T-cell (primary cell): ENCODE results near the gene CTNNA3. TPM values are rescaled to one million over a fixed set of nuclear protein-coding genes. Genes with fewer than 3 reads are reported as not detected.

ENCODE experiments used
- ATAC-seq, 4 experiments: fragments of 200-7000 bp in 3 of 4; fragments of 150-1000 bp in 1 of 4; cut with Tn5 transposase; replicated peaks in 1 of 4; 1 replicate in 3 of 4; 2 replicates in 1 of 4; pipeline ENCODE4 v1.10.0; 2021; ENCODE audit warnings: moderate library complexity in 3 of 4, mild to moderate bottlenecking in 2 of 4, moderate number of reproducible peaks in 1 of 4
- CTCF ChIA-PET, 2 donors: fragments of 300-600 bp; sonication (Branson Sonifier 250); formaldehyde crosslinking; loops; one replicate each; lab custom pipeline; 2022; ENCODE audit warnings: antibody characterized with exemption in 2 of 2; lab: Charles Lee
- POLR2A ChIA-PET, 2 donors: fragments of 300-600 bp; sonication (Branson Sonifier 250); formaldehyde crosslinking; loops; one replicate each; lab custom pipeline; 2022; ENCODE audit warnings: antibody characterized with exemption in 2 of 2; lab: Charles Lee
- DNase-seq, 35 experiments: peaks; one replicate each; pipeline versions ENCODE4 v3.0.0 to v3.0.0-alpha.2; 2013 to 2023
- H3K27ac ChIP-seq: one replicate; pipeline ENCODE4 v1.5.1; 2013; ENCODE audit warnings: low read length
- H3K27me3 ChIP-seq, 2 experiments: replicated peaks in 1 of 2; 1 replicate in 1 of 2; 2 replicates in 1 of 2; pipeline versions ENCODE4 v1.6.1 to v1.7.0; 2013; ENCODE audit warnings: low read length in 1 of 2, mixed read lengths in 1 of 2; ENCODE audit not compliant: control insufficient read depth in 2 of 2, insufficient read depth in 2 of 2; ENCODE audit errors: extremely low read depth in 1 of 2
- H3K36me3 ChIP-seq, 2 donors: 1 replicate in 1 of 2; 2 replicates in 1 of 2; pipeline versions ENCODE4 v1.6.1 to v1.7.0; 2013; ENCODE audit warnings: low read length in 1 of 2; ENCODE audit not compliant: control insufficient read depth in 2 of 2, insufficient read depth in 1 of 2; ENCODE audit errors: extremely low read depth in 1 of 2
- H3K4me1 ChIP-seq, 2 experiments: 1 replicate in 1 of 2; 2 replicates in 1 of 2; pipeline versions ENCODE4 v1.6.1 to v1.7.0; 2013; ENCODE audit warnings: low read length in 2 of 2, mixed read lengths in 1 of 2; ENCODE audit not compliant: insufficient read depth in 2 of 2, control insufficient read depth in 1 of 2; ENCODE audit errors: extremely low read depth in 1 of 2
- H3K4me3 ChIP-seq, 2 donors: 1 replicate in 1 of 2; 2 replicates in 1 of 2; pipeline versions ENCODE4 v1.5.1 to v1.7.0; 2013; ENCODE audit warnings: mild to moderate bottlenecking in 2 of 2, low read length in 1 of 2, moderate library complexity in 1 of 2; ENCODE audit not compliant: control insufficient read depth in 1 of 2; ENCODE audit errors: extremely low read depth in 1 of 2
- H3K9me3 ChIP-seq: 2 replicates; pipeline ENCODE4 v1.7.0; 2013
- H3K27ac Mint-ChIP-seq, 2 donors: one replicate each; pipeline ENCODE4 v1.8.0; 2020 to 2021; ENCODE audit warnings: mild to moderate bottlenecking in 2 of 2, mixed read lengths in 2 of 2
- H3K27me3 Mint-ChIP-seq, 2 donors: one replicate each; pipeline ENCODE4 v1.8.0; 2021 to 2022; ENCODE audit warnings: mixed read lengths in 2 of 2
- H3K36me3 Mint-ChIP-seq: one replicate; pipeline ENCODE4 v1.8.0; 2021; ENCODE audit warnings: mixed read lengths
- H3K4me1 Mint-ChIP-seq, 3 donors: one replicate each; pipeline ENCODE4 v1.8.0; 2020 to 2022; ENCODE audit warnings: mixed read lengths in 3 of 3, mild to moderate bottlenecking in 1 of 3
- H3K4me3 Mint-ChIP-seq, 3 donors: one replicate each; pipeline ENCODE4 v1.8.0; 2020 to 2022; ENCODE audit warnings: mild to moderate bottlenecking in 3 of 3, mixed read lengths in 3 of 3, moderate library complexity in 3 of 3
- H3K9me3 Mint-ChIP-seq, 3 donors: one replicate each; pipeline ENCODE4 v1.8.0; 2020 to 2022; ENCODE audit warnings: mixed read lengths in 3 of 3
- WGBS: methylation state at CpG from one replicate; pipeline ENCODE4 v1.1.5; 2013; ENCODE audit warnings: missing lambda C conversion rate; ENCODE audit not compliant: insufficient coverage; 5-methylcytosine and 5-hydroxymethylcytosine counted together
- total RNA-seq, 35 experiments: library from RNA in 6 of 35; stranded (reverse) in 6 of 35; fragments of 120-200 nt in 1 of 35; gene quantifications; one replicate each; pipeline versions ENCODE4 v1.2.1 to v1.2.4 and lab custom pipeline; 2013 to 2026

The CTNNA3 gene
- total RNA-seq, 5 donors from 2014 or later (not counting 1 experiment from before 2014, with no cell fraction given), result 0.88 TPM; not detected in 4

GRCh38 chr10:67050415-67050814 lies 645.6 kb downstream of the CTNNA3 start:
- no peak overlapping the region for H3K27ac Mint-ChIP-seq
- no peaks in the 10 kb centered on the region for H3K9me3 ChIP-seq
- H3K4me1 Mint-ChIP-seq, result no peaks in the 10 kb centered on the region
- no peak overlapping the region for H3K27ac ChIP-seq
- H3K27me3 ChIP-seq, result no peaks in the 10 kb centered on the region
- no peak overlapping the region for H3K4me3 Mint-ChIP-seq
- peaks cover 3 to 6% (median 5%) of the 10 kb centered on the region in 3 donors for H3K9me3 Mint-ChIP-seq
- DNase-seq, result no peak
- WGBS, result 65% methylated on average over 2 of the region's 5 CpGs
- ATAC-seq, result no peak
- no peak overlapping the region for H3K4me3 ChIP-seq
- no peaks in the 10 kb centered on the region for H3K4me1 ChIP-seq
- H3K36me3 Mint-ChIP-seq, result no peaks in the 10 kb centered on the region
- ChIA-PET POLR2A (no interaction called here), CTCF (no interaction called here)
- peaks cover 0 to 4% of the 10 kb centered on the region in 2 donors for H3K27me3 Mint-ChIP-seq
- H3K36me3 ChIP-seq, result no peaks in the 10 kb centered on the region

GRCh38 chr10:67049988-67050387 lies 646.0 kb downstream of the CTNNA3 start:
- DNase-seq (no peak), ATAC-seq (no peak)
- Mint-ChIP-seq H3K4me1 (no peaks in the 10 kb centered on the region), H3K27me3 (peaks cover 0 to 4% of the 10 kb centered on the region in 2 donors), H3K27ac (no peak overlapping the region), H3K4me3 (no peak overlapping the region), H3K36me3 (no peaks in the 10 kb centered on the region), H3K9me3 (peaks cover 3 to 6% (median 5%) of the 10 kb centered on the region in 3 donors)
- no peak overlapping the region for H3K4me3 ChIP-seq
- no peaks in the 10 kb centered on the region for H3K4me1 ChIP-seq
- no peak overlapping the region for H3K27ac ChIP-seq
- WGBS, result no CpG with 5 or more reads among the region's 3 CpGs
- POLR2A ChIA-PET, result no interaction called here
- H3K9me3 ChIP-seq, result no peaks in the 10 kb centered on the region
- no peaks in the 10 kb centered on the region for H3K36me3 ChIP-seq
- CTCF ChIA-PET, result no interaction called here
- H3K27me3 ChIP-seq, result no peaks in the 10 kb centered on the region

- Histone ChIP-seq H3K27me3 (no peaks in the 10 kb centered on the region), H3K36me3 (no peaks in the 10 kb centered on the region), H3K4me1 (no peaks in the 10 kb centered on the region), H3K9me3 (no peaks in the 10 kb centered on the region), H3K4me3 (no peak overlapping the region), H3K27ac (no peak overlapping the region)
- ATAC-seq, result no peak
- no peaks in the 10 kb centered on the region for H3K36me3 Mint-ChIP-seq
- no CpG with 5 or more reads among the region's 3 CpGs for WGBS
- no peaks in the 10 kb centered on the region for H3K4me1 Mint-ChIP-seq
- H3K27me3 Mint-ChIP-seq, result no peaks in the 10 kb centered on the region
- POLR2A ChIA-PET, result no interaction called here
- no peak for DNase-seq
- H3K9me3 Mint-ChIP-seq, result peaks cover 0 to 5% (median 3%) of the 10 kb centered on the region in 3 donors
- no peak overlapping the region for H3K27ac Mint-ChIP-seq
- H3K4me3 Mint-ChIP-seq, result no peak overlapping the region
- CTCF ChIA-PET, result no interaction called here
Observed at GRCh38 chr10:67046507-67046906, 649.5 kb downstream of the CTNNA3 start.

GRCh38 chr10:67045404-67045803 lies 650.6 kb downstream of the CTNNA3 start:
- Mint-ChIP-seq H3K27me3 (no peaks in the 10 kb centered on the region), H3K9me3 (peaks cover 0 to 5% (median 3%) of the 10 kb centered on the region in 3 donors), H3K27ac (no peak overlapping the region), H3K4me3 (no peak overlapping the region), H3K36me3 (no peaks in the 10 kb centered on the region), H3K4me1 (no peaks in the 10 kb centered on the region)
- CTCF ChIA-PET, result no interaction called here
- H3K4me3 ChIP-seq, result no peak overlapping the region
- no peak overlapping the region for H3K27ac ChIP-seq
- 88% methylated on average over 14 of the region's 22 CpGs for WGBS
- H3K27me3 ChIP-seq, result no peaks in the 10 kb centered on the region
- H3K9me3 ChIP-seq, result no peaks in the 10 kb centered on the region
- POLR2A ChIA-PET, result no interaction called here
- DNase-seq, result no peak
- H3K36me3 ChIP-seq, result no peaks in the 10 kb centered on the region
- ATAC-seq, result no peak
- H3K4me1 ChIP-seq, result no peaks in the 10 kb centered on the region

- H3K4me3 Mint-ChIP-seq, result no peak overlapping the region
- no peaks in the 10 kb centered on the region for H3K9me3 ChIP-seq
- DNase-seq, result no peak
- no peak overlapping the region for H3K27ac ChIP-seq
- POLR2A ChIA-PET, result no interaction called here
- H3K4me3 ChIP-seq, result no peak overlapping the region
- H3K27ac Mint-ChIP-seq, result no peak overlapping the region
- CTCF ChIA-PET, result interaction anchor here in 1 of 2 donors (0.6 kb wide), 1 partner anchor 41 kb away, joined by 5 read pairs; no protein-coding TSS in a partner anchor
- no peaks in the 10 kb centered on the region for H3K4me1 ChIP-seq
- H3K36me3 ChIP-seq, result no peaks in the 10 kb centered on the region
- no peaks in the 10 kb centered on the region for H3K4me1 Mint-ChIP-seq
- H3K27me3 Mint-ChIP-seq, result no peaks in the 10 kb centered on the region
- H3K36me3 Mint-ChIP-seq, result no peaks in the 10 kb centered on the region
- H3K27me3 ChIP-seq, result no peaks in the 10 kb centered on the region
- ATAC-seq, result no peak
- peaks cover 0 to 5% (median 3%) of the 10 kb centered on the region in 3 donors for H3K9me3 Mint-ChIP-seq
Observed at GRCh38 chr10:67043041-67043440, 653.0 kb downstream of the CTNNA3 start.

GRCh38 chr10:67036808-67037207 lies 659.2 kb downstream of the CTNNA3 start:
- no peaks in the 10 kb centered on the region for H3K4me1 Mint-ChIP-seq
- POLR2A ChIA-PET, result no interaction called here
- H3K27me3 ChIP-seq, result no peaks in the 10 kb centered on the region
- no CpG with 5 or more reads among the region's 2 CpGs for WGBS
- no peak overlapping the region for H3K27ac Mint-ChIP-seq
- H3K36me3 ChIP-seq, result no peaks in the 10 kb centered on the region
- no peaks in the 10 kb centered on the region for H3K27me3 Mint-ChIP-seq
- H3K27ac ChIP-seq, result no peak overlapping the region
- no peak overlapping the region for H3K4me3 ChIP-seq
- no peaks in the 10 kb centered on the region for H3K9me3 Mint-ChIP-seq
- no peaks in the 10 kb centered on the region for H3K36me3 Mint-ChIP-seq
- DNase-seq (no peak), ATAC-seq (no peak)
- H3K4me1 ChIP-seq, result no peaks in the 10 kb centered on the region
- CTCF ChIA-PET, result no interaction called here
- H3K9me3 ChIP-seq, result no peaks in the 10 kb centered on the region
- no peak overlapping the region for H3K4me3 Mint-ChIP-seq

GRCh38 chr10:67033878-67034277 lies 662.1 kb downstream of the CTNNA3 start:
- no peak for DNase-seq
- Histone ChIP-seq H3K9me3 (no peaks in the 10 kb centered on the region), H3K4me3 (no peak overlapping the region), H3K36me3 (no peaks in the 10 kb centered on the region), H3K27me3 (no peaks in the 10 kb centered on the region), H3K4me1 (no peaks in the 10 kb centered on the region), H3K27ac (no peak overlapping the region)
- ChIA-PET POLR2A (no interaction called here), CTCF (no interaction called here)
- WGBS, result 90% methylated on average over 8 of the region's 9 CpGs
- H3K27ac Mint-ChIP-seq, result no peak overlapping the region
- H3K9me3 Mint-ChIP-seq, result peaks cover 0 to 3% (median 0%) of the 10 kb centered on the region in 3 donors
- no peaks in the 10 kb centered on the region for H3K36me3 Mint-ChIP-seq
- H3K4me3 Mint-ChIP-seq, result no peak overlapping the region
- H3K4me1 Mint-ChIP-seq, result no peaks in the 10 kb centered on the region
- no peaks in the 10 kb centered on the region for H3K27me3 Mint-ChIP-seq
- ATAC-seq, result no peak
